Activated T-cell treated with anti-CD3 and anti-CD28 coated beads, Interleukin-2, amount 50 U/mL, for 24 hours (primary cell): ENCODE measurements around the gene TRABD2B.

Source experiments
- DNase-seq: peaks from one replicate; pipeline ENCODE4 v3.0.0-alpha.2; 2020
- H3K27ac Mint-ChIP-seq: 2 replicates; pipeline ENCODE4 v1.8.0; 2020; ENCODE audit warnings: mild to moderate bottlenecking, mixed read lengths
- H3K27me3 Mint-ChIP-seq: 2 replicates; pipeline ENCODE4 v1.8.0; 2020; ENCODE audit warnings: mixed read lengths
- H3K36me3 Mint-ChIP-seq: 2 replicates; pipeline ENCODE4 v1.8.0; 2020; ENCODE audit warnings: low read depth, mixed read lengths
- H3K4me1 Mint-ChIP-seq: 2 replicates; pipeline ENCODE4 v1.8.0; 2020; ENCODE audit warnings: low read depth, mixed read lengths
- H3K4me3 Mint-ChIP-seq: 2 replicates; pipeline ENCODE4 v1.8.0; 2020; ENCODE audit warnings: mild to moderate bottlenecking, moderate library complexity, mixed read lengths
- H3K9me3 Mint-ChIP-seq: 2 replicates; pipeline ENCODE4 v1.8.0; 2020; ENCODE audit warnings: mixed read lengths

The TRABD2B gene

DNA sequence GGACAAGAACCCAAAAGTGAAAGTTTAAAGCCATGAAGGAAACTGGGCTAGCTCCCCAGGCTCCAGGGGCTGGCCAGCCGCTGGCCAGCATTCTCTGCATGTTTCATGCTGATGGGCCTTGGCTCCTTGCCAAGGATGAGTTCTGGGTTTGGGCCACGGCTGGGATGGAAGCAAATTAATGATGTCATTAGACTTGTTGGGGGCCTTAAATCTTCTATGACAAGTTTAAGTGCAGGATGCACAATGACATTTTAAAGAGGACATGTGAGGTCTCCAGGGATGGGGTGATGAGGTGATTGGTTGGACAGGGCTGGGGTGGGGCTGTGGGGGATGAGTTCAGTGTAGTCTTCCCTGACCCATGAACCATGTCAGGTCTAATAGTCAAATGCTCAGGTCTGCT, 199.6 kb downstream of the TRABD2B start:
- Mint-ChIP-seq H3K4me1 (no peaks in the 10 kb centered on the region), H3K27ac (no peak overlapping the region), H3K9me3 (no peaks in the 10 kb centered on the region), H3K36me3 (no peaks in the 10 kb centered on the region), H3K4me3 (no peak overlapping the region), H3K27me3 (no peaks in the 10 kb centered on the region)
- no peak for DNase-seq

DNA sequence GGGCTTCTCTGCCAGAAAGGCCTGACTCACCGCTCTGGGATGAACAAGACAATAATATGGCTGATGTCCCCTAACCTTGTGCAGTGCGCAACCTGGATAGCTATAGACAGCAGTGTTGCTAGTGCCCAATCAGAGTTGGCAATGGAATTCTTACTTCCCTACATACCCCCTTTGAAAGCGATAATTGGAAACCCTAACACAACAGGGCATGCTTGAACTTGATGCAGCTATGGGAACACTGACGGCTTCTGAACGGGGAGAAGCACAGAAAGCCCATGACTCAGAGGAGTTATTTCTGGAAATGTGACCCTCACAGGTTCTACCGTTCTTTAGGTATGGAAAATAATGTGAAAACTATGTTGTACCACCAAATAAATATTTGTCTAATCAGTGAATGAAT, 200.6 kb downstream of the TRABD2B start:
- H3K4me1 Mint-ChIP-seq, result no peaks in the 10 kb centered on the region
- H3K4me3 Mint-ChIP-seq, result no peak overlapping the region
- no peaks in the 10 kb centered on the region for H3K27me3 Mint-ChIP-seq
- no peaks in the 10 kb centered on the region for H3K9me3 Mint-ChIP-seq
- H3K36me3 Mint-ChIP-seq, result no peaks in the 10 kb centered on the region
- no peak overlapping the region for H3K27ac Mint-ChIP-seq
- DNase-seq, result no peak

DNA sequence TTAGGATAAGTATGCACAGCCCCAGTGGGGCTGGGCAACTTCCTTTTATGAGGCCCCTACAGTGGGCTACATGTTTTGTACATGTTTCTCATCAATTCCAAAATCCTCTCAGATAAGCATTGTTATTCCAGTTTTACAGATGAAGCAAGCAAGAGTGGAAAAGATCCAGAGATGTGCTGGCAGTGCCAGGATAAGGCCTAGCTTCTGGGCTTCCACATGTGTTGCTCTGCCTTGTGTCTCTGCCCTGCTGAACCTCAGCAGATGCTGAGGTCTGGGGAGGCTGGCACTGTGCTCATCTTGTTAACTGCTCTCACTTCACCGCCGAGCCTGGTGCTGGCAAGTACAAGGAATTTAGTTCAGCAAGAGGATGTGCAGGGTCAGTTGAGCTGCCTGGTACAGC, 202.1 kb downstream of the TRABD2B start:
- H3K4me1 Mint-ChIP-seq, result no peaks in the 10 kb centered on the region
- no peaks in the 10 kb centered on the region for H3K36me3 Mint-ChIP-seq
- H3K27ac Mint-ChIP-seq, result no peak overlapping the region
- DNase-seq, result no peak
- H3K9me3 Mint-ChIP-seq, result no peaks in the 10 kb centered on the region
- H3K27me3 Mint-ChIP-seq, result no peaks in the 10 kb centered on the region
- no peak overlapping the region for H3K4me3 Mint-ChIP-seq

DNA sequence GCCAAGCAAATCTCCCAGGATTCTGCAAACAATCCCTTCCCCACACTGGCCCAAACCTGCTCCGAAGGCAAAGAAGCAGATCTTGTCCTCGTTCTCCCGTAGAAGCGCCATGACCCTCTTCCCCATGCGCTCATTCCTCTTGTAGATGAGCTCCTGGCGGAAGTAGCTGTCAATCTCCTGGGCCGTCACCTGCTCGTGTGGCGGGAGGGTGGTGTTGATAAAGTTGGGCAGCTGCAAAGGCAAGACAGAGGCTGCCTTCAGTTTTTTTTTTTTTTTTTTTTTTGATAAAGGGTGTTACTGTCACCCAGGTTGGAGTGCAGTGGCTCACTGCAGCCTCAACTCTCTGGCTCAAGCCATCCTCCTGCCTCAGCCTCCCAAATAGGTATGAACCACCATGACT, 202.7 kb downstream of the TRABD2B start:
- Mint-ChIP-seq H3K9me3 (no peaks in the 10 kb centered on the region), H3K36me3 (no peaks in the 10 kb centered on the region), H3K4me3 (no peak overlapping the region), H3K27ac (no peak overlapping the region), H3K4me1 (no peaks in the 10 kb centered on the region), H3K27me3 (no peaks in the 10 kb centered on the region)
- no peak for DNase-seq

DNA sequence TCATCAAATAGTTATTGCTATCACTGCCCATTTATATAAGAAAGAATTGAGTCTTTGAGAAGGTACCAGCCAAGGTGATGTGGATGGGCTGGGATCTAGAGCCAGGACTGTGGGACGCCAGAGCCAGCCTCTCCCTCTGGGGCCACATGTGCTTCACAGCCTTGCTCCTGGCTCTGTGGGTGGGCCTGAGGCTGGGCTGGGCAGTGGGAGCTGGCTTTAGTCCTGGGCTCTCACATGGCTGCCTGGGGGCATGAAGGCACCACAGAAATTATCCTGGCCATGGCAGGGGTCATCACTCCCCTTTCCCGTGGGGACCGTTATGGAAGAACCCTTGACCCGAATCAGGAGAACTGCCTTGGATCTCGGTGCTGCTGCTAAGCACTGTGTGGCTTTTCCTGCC, 203.1 kb downstream of the TRABD2B start:
- no peak overlapping the region for H3K27ac Mint-ChIP-seq
- no peaks in the 10 kb centered on the region for H3K36me3 Mint-ChIP-seq
- DNase-seq, result no peak
- no peaks in the 10 kb centered on the region for H3K9me3 Mint-ChIP-seq
- H3K4me1 Mint-ChIP-seq, result no peaks in the 10 kb centered on the region
- no peaks in the 10 kb centered on the region for H3K27me3 Mint-ChIP-seq
- no peak overlapping the region for H3K4me3 Mint-ChIP-seq

DNA sequence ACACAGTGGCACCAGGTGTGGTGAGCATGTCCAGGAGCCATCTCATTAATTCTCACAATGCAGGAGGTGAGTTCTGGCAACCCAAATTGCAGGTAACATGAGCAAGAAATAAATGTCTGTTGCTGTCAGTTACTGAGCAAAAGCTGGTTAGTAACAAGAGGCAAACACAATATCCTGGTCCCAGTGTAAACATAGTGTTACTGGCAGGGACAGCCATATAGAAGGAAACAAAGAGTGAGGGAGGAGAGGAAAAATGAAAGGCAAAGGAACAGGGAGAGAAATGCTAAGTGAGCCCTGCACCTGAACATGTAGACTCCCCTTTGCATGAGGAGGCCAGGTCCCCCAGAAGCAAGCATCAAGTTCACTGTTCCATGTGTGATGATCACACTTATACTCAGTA, 203.6 kb downstream of the TRABD2B start:
- Mint-ChIP-seq H3K9me3 (no peaks in the 10 kb centered on the region), H3K27ac (no peak overlapping the region), H3K36me3 (no peaks in the 10 kb centered on the region), H3K27me3 (no peaks in the 10 kb centered on the region), H3K4me1 (no peaks in the 10 kb centered on the region), H3K4me3 (no peak overlapping the region)
- no peak for DNase-seq

DNA sequence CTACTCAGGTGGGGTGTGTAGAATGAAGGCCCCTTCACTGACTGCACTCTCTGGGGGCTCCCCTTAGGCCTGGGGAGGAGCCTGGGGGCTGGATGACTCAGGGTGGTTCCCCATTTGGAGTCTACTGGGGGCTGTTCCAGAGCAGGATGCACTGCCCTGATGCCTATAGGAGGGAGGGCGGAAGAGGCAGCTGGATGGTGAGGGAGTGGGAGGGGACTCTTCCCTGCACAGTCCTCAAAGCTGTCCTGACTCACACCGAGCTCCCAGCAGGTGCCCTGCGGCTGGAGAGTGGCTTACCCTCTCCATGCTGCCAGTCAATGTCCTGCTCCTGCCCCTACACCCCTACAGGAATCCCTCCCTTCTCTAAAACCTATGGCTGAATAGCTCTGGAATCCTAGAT, 204.4 kb downstream of the TRABD2B start:
- H3K4me1 Mint-ChIP-seq, result no peaks in the 10 kb centered on the region
- no peak for DNase-seq
- H3K36me3 Mint-ChIP-seq, result no peaks in the 10 kb centered on the region
- no peak overlapping the region for H3K27ac Mint-ChIP-seq
- H3K9me3 Mint-ChIP-seq, result no peaks in the 10 kb centered on the region
- H3K4me3 Mint-ChIP-seq, result no peak overlapping the region
- no peaks in the 10 kb centered on the region for H3K27me3 Mint-ChIP-seq

DNA sequence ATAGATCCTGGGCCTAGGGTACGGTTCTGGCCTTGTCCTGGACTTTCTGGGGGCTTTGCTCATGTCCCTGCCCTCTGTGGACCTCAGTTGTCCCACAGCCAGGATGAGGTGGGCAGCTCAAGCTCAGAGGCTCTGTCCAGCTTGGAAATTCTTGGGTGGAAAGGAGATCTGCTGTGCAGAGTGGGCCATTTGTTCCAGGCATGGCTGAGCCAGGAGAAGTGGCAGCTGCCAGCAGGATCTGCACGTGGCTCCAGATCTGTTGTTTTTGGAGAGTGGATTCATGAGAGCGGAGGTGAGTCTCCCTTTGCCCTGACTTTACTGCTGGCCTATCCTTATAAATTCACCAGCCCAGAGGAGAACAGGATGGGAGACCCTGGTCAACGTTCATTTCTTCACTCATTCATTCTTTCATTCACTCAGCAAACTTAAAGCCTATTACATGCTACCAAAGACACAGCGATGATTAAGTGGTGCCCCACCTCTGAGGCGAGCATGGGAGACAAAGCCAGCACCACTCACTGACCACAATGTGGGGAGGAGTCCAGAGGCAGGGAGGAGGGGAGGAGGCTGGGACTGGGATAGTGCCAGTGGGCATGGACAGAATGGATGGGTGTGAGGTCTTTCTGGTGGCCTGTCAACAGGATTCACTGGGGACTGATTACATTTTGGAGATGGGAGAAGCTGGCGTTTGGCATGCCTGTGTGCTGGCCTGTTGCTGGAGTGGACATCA, 205.1 kb downstream of the TRABD2B start:
- Mint-ChIP-seq H3K27ac (no peak overlapping the region), H3K4me3 (no peak overlapping the region), H3K4me1 (no peaks in the 10 kb centered on the region), H3K27me3 (no peaks in the 10 kb centered on the region), H3K9me3 (no peaks in the 10 kb centered on the region), H3K36me3 (no peaks in the 10 kb centered on the region)
- no peak for DNase-seq

DNA sequence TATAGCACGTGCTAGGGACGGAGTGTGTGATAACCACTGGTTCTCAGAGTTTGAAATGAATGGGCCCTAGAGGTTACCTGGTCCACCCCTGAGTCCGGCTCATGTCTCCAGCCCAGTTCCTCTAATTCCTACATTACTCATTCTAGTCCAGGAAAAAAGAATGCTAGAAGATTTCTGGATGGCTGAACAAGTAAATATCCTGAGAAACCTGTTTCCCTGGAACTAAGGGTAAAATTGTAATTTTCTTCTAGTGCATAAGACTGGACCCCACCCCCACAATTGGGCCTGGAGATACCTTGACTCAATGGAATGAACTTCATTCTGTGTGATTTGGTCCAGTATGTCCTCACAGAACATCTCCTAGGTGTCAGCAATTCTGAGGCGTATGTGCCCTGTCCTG, 208.4 kb downstream of the TRABD2B start:
- no peak for DNase-seq
- H3K9me3 Mint-ChIP-seq, result no peaks in the 10 kb centered on the region
- no peak overlapping the region for H3K4me3 Mint-ChIP-seq
- H3K4me1 Mint-ChIP-seq, result no peaks in the 10 kb centered on the region
- H3K27ac Mint-ChIP-seq, result no peak overlapping the region
- H3K27me3 Mint-ChIP-seq, result no peaks in the 10 kb centered on the region
- no peaks in the 10 kb centered on the region for H3K36me3 Mint-ChIP-seq

DNA sequence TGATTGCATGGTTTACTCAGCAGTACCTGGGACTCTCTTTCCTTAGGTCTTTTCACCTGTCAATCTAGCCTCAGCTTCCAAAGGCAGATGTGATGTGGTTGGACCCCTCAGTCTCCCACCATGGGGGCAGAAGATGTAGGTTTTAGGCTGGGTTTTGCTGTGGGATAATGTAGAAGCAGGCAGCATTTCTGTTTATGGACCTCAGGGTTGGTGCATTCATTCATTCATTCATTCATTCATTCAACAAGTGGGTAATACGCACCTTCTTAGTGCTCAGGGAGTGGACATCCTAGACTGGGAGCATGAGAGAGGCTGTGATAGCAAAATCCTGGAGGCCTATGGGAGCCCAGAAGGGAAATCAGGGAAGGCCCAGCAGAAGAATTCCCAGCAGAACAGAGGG, 209.6 kb downstream of the TRABD2B start:
- Mint-ChIP-seq H3K36me3 (no peaks in the 10 kb centered on the region), H3K4me1 (no peaks in the 10 kb centered on the region), H3K9me3 (no peaks in the 10 kb centered on the region), H3K27me3 (no peaks in the 10 kb centered on the region), H3K4me3 (no peak overlapping the region), H3K27ac (no peak overlapping the region)
- DNase-seq, result no peak

DNA sequence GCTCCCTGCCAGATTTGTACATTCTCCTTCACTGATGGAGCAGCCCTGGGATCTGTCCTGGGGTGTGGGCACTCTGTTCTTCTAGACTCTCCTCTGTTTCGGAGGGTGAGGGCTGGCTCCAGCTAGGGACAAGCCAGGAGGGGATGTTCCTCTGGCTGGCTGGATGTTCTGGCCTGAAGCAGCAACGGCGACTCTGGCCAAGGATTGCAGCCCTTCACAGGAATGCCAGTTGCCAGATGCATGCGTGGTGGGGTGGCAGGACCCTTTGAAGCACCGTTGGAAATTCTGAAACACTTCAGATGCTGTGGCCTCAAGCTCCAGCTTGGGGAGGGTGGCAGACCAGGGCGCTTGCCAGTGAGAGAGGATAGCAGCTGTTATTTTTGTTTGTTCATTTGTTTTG, 210.9 kb downstream of the TRABD2B start:
- H3K36me3 Mint-ChIP-seq, result no peaks in the 10 kb centered on the region
- H3K9me3 Mint-ChIP-seq, result no peaks in the 10 kb centered on the region
- H3K4me3 Mint-ChIP-seq, result no peak overlapping the region
- H3K27ac Mint-ChIP-seq, result no peak overlapping the region
- peaks cover 4% of the 10 kb centered on the region for H3K27me3 Mint-ChIP-seq
- DNase-seq, result no peak
- no peaks in the 10 kb centered on the region for H3K4me1 Mint-ChIP-seq

DNA sequence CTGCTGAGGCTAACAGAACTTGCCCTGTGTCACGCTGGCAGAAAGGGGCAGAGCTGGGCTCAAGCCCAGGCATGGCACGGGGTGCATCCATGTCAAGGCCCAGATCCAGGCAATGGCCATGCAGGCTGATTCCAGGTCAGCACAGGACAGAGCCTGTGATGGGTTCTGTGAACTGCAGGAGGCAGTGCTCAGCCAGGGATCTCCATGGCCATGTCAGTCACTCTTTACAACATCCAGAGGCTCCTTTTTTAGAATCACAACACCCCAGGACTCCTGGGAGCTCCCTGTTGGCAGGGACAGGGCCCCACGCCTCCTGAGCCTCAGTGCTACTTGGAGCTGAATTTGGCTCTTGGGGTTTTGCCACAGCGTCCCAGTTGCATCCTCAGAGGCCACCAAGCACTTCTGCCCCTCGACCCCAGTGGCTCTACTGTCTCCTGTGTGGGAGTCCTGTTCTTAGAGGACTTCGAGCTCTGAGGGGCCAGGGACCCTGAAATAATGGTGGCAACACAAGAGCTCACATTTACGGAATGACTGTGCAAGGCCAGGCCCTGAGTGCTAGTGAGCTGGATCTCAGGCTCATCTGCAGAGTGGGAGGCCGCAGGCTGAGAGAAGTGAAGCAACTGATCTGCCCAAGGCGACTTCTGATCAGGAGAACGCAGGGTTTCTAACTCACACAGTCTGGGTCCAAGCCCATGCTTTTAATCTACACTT, 211.5 kb downstream of the TRABD2B start:
- no peaks in the 10 kb centered on the region for H3K4me1 Mint-ChIP-seq
- H3K27me3 Mint-ChIP-seq, result peaks cover 4% of the 10 kb centered on the region
- no peak overlapping the region for H3K27ac Mint-ChIP-seq
- no peak overlapping the region for H3K4me3 Mint-ChIP-seq
- no peak for DNase-seq
- no peaks in the 10 kb centered on the region for H3K36me3 Mint-ChIP-seq
- H3K9me3 Mint-ChIP-seq, result no peaks in the 10 kb centered on the region

DNA sequence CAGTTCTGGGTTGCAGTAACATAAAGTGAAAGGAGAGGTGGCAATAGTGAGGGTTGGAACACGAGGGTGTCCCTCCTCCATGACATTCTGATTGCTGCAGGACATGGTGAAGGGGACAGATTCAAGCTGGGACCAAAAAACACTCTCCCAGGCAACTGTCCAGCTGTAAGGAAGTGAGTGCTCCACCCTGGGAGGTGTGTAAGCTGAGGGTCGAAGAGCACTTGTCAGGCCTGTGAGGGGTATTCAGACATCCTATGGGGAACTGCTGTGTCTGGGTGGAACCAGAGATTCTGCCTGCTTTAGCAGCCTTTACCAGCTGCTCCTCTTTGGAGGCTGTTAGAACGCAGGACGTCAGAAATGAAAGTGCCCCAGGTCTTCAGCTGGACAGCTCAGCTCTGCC, 212.1 kb downstream of the TRABD2B start:
- Mint-ChIP-seq H3K36me3 (no peaks in the 10 kb centered on the region), H3K27ac (no peak overlapping the region), H3K4me3 (no peak overlapping the region), H3K9me3 (no peaks in the 10 kb centered on the region), H3K4me1 (no peaks in the 10 kb centered on the region), H3K27me3 (peaks cover 4% of the 10 kb centered on the region)
- no peak for DNase-seq

DNA sequence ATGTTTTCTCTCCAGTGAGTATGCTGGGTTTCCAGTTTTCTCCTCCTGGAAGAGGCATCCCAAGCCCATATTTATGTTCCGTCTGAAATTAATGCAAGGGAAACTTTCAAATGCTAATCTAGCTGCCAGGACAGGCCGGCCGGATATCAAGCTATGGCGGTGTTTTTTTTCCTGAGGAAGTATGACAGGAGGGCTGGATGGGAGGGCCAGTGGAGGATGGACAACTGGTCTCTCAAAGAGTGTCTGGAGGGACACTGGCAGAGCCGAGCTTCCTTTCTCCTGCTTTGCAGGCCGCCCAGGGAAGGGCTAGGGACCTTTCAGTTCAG, 212.7 kb downstream of the TRABD2B start:
- Mint-ChIP-seq H3K9me3 (no peaks in the 10 kb centered on the region), H3K27ac (no peak overlapping the region), H3K36me3 (no peaks in the 10 kb centered on the region), H3K4me3 (no peak overlapping the region), H3K4me1 (no peaks in the 10 kb centered on the region), H3K27me3 (peaks cover 4% of the 10 kb centered on the region)
- DNase-seq, result no peak

DNA sequence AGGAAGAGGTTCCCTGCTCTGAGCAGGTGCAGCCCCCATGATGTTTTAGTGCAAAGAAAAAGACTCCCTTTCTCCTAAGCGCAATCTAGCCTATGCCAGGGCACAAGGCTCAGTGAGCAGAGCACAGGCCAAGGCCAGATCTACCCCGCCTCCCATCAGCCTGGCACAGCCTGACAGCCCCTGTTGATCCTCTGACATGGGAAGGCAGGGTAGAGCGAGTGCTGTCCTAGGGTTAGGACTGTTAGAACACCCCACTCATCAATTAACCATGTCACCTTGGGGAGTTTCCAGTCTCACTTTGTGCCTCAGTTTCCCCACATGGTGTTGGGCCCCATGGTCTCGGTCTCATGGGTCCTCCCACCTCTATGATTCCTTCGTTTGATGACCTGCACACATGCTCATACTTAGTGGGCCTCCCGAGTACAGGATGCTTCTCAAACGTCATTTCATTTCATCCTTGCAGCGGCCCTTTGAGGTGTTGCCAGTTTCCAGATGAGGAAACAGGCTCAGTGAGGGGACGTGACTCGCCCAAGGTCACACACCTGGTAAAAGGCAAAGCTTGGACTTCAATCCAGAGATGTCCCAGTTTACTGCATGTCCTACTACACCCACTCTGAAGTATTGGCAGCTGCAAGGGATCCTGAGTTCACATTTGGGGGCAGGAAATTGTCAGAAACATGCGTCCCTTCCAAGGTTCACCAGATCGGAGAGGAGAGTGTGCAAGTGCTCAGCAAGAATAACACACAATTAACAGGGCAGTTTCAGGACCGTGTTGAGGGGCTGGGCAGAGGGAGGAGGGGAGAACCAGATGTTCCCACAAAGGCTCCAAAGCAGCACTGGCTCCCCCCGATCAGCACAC, 213.3 kb downstream of the TRABD2B start:
- H3K27me3 Mint-ChIP-seq, result peaks cover 4% of the 10 kb centered on the region
- no peak overlapping the region for H3K4me3 Mint-ChIP-seq
- H3K4me1 Mint-ChIP-seq, result no peaks in the 10 kb centered on the region
- H3K9me3 Mint-ChIP-seq, result no peaks in the 10 kb centered on the region
- no peak overlapping the region for H3K27ac Mint-ChIP-seq
- no peak for DNase-seq
- H3K36me3 Mint-ChIP-seq, result no peaks in the 10 kb centered on the region
